Body of pancreas (tissue), 4 donors: ENCODE measurements around the gene ASTE1. TPM values are rescaled to one million over a fixed set of nuclear protein-coding genes. Genes with fewer than 3 reads are reported as not detected.

ENCODE experiments used
- ATAC-seq: fragments of 150-250 bp; one replicate; pipeline ENCODE4 v1.9.1; 2016
- DNase-seq, 4 donors: peaks; one replicate each; pipeline ENCODE4 v3.0.0-alpha.2; 2019
- H3K27ac ChIP-seq, 4 donors: fragments of 200-600 bp; sonication (generic); 1 replicate in 3 of 4; 2 replicates in 1 of 4; pipeline versions ENCODE4 v1.5.1 to v1.6.1; 2016 to 2019; ENCODE audit warnings: mild to moderate bottlenecking in 1 of 4, mixed read lengths in 1 of 4, moderate library complexity in 1 of 4
- H3K27me3 ChIP-seq, 2 donors: fragments of 200-600 bp; sonication (generic); one replicate each; pipeline ENCODE4 v1.6.0; 2016; ENCODE audit warnings: mild to moderate bottlenecking in 1 of 2
- H3K36me3 ChIP-seq, 2 donors: fragments of 200-600 bp; sonication (generic); replicated peaks in 1 of 2; 2 replicates each; pipeline ENCODE4 v1.5.1; 2016; ENCODE audit warnings: low read depth in 2 of 2; ENCODE audit not compliant: insufficient read depth in 1 of 2
- H3K4me1 ChIP-seq: fragments of 200-600 bp; sonication (generic); one replicate; pipeline ENCODE4 v1.6.0; 2016
- H3K4me3 ChIP-seq, 2 donors: fragments of 200-600 bp; sonication (generic); 1 replicate in 1 of 2; 2 replicates in 1 of 2; pipeline ENCODE4 v1.5.1; 2016 to 2019
- H3K9me3 ChIP-seq, 3 donors: fragments of 200-600 bp; sonication (generic); 1 replicate in 2 of 3; 2 replicates in 1 of 3; pipeline ENCODE4 v1.5.1; 2016
- CTCF ChIP-seq, 7 experiments: fragments of 450-650 bp in 4 of 7; fragments of 200-600 bp in 3 of 7; sonication (generic) in 3 of 7; IDR thresholded peaks; one replicate each; pipeline ENCODE4 v1.5.1; 2016 to 2019; ENCODE audit warnings: antibody characterized with exemption in 7 of 7
- POLR2A ChIP-seq, 3 donors: fragments of 450-650 bp; IDR thresholded peaks; one replicate each; pipeline ENCODE4 v1.6.1; 2016; ENCODE audit warnings: antibody characterized with exemption in 3 of 3, mild to moderate bottlenecking in 2 of 3
- WGBS, 2 donors: methylation state at CpG; one replicate each; pipeline ENCODE4 v1.1.5; 2017; 5-methylcytosine and 5-hydroxymethylcytosine counted together
- intact Hi-C: fragments of 100-400 bp; cut with DNase I; formaldehyde crosslinking; loops from one replicate; pipeline ENCODE4 v1.15.1; 2023
- total RNA-seq, 2 donors: library from RNA; depleted of rRNA; stranded (reverse); fragments of >200 nt; gene quantifications; one replicate each; pipeline ENCODE4 v1.1.0, GENCODE V29; 2016

The ASTE1 gene
- total RNA-seq, 2 donors from 2014 or later: 3.4 to 10.5 TPM

- no peaks in the 10 kb centered on the region for H3K9me3 ChIP-seq
- H3K27me3 ChIP-seq: no peaks in the 10 kb centered on the region
- ATAC-seq (no peak), DNase-seq (no peak)
- H3K36me3 ChIP-seq: peaks cover 0 to 1% of the 10 kb centered on the region in 2 donors
- H3K27ac ChIP-seq: no peak overlapping the region
- 57 to 81% methylated on average over 2 of the region's 2 CpGs for WGBS, 2 donors
- H3K4me1 ChIP-seq: no peaks in the 10 kb centered on the region
- intact Hi-C loops: no loop called here
- no peak for TF ChIP-seq CTCF (IDR thresholded peaks at IDR 0.05)
- TF ChIP-seq POLR2A (IDR thresholded peaks at IDR 0.05): no peak
- H3K4me3 ChIP-seq: no peak overlapping the region
Measured at GRCh38 chr3:131038326-131038725, 11.7 kb upstream of the ASTE1 start.

GRCh38 chr3:131036986-131037385, 10.4 kb upstream of the ASTE1 start:
- H3K36me3 ChIP-seq: no peaks in the 10 kb centered on the region
- H3K4me1 ChIP-seq: no peaks in the 10 kb centered on the region
- no peak overlapping the region for H3K4me3 ChIP-seq
- no peaks in the 10 kb centered on the region for H3K27me3 ChIP-seq
- intact Hi-C loops: no loop called here
- no peak for TF ChIP-seq POLR2A (IDR thresholded peaks at IDR 0.05)
- TF ChIP-seq CTCF (IDR thresholded peaks at IDR 0.05): no peak
- no peak overlapping the region for H3K27ac ChIP-seq
- no peaks in the 10 kb centered on the region for H3K9me3 ChIP-seq
- DNase-seq (no peak), ATAC-seq (no peak)
- WGBS, 2 donors: 88 to 91% methylated on average over 5 of the region's 5 CpGs

GRCh38 chr3:131036200-131036816, 9.7 kb upstream of the ASTE1 start:
- Histone ChIP-seq H3K9me3 (no peaks in the 10 kb centered on the region), H3K4me1 (no peaks in the 10 kb centered on the region), H3K27me3 (no peaks in the 10 kb centered on the region), H3K27ac (no peak overlapping the region), H3K4me3 (no peak overlapping the region), H3K36me3 (no peaks in the 10 kb centered on the region)
- intact Hi-C loops: no loop called here
- DNase-seq (no peak), ATAC-seq (no peak)
- TF ChIP-seq CTCF (IDR thresholded peaks at IDR 0.05) (no peak), POLR2A (IDR thresholded peaks at IDR 0.05) (no peak)
- 37 to 61% methylated on average over 1 of the region's 1 CpG for WGBS, 2 donors

- DNase-seq (peak in 1 of 4 donors; percentile 16), ATAC-seq (no peak)
- H3K36me3 ChIP-seq: no peaks in the 10 kb centered on the region
- H3K9me3 ChIP-seq: no peaks in the 10 kb centered on the region
- intact Hi-C loops: no loop called here
- no peaks in the 10 kb centered on the region for H3K27me3 ChIP-seq
- no peak overlapping the region for H3K27ac ChIP-seq
- TF ChIP-seq POLR2A (IDR thresholded peaks at IDR 0.05): no peak
- TF ChIP-seq CTCF (IDR thresholded peaks at IDR 0.05): peak in 6 of 7 experiments; percentile 38 to 57 (median 52)
- H3K4me1 ChIP-seq: no peaks in the 10 kb centered on the region
- no peak overlapping the region for H3K4me3 ChIP-seq
- WGBS, 2 donors: 12% methylated on average over 1 of the region's 1 CpG
Measured at GRCh38 chr3:131033480-131034080, 7.0 kb upstream of the ASTE1 start.

- no peaks in the 10 kb centered on the region for H3K4me1 ChIP-seq
- no peaks in the 10 kb centered on the region for H3K27me3 ChIP-seq
- no peak overlapping the region for H3K4me3 ChIP-seq
- intact Hi-C loops: no loop called here
- TF ChIP-seq CTCF (IDR thresholded peaks at IDR 0.05) (no peak), POLR2A (IDR thresholded peaks at IDR 0.05) (no peak)
- ATAC-seq (no peak), DNase-seq (no peak)
- H3K9me3 ChIP-seq: no peaks in the 10 kb centered on the region
- 63 to 79% methylated on average over 3 of the region's 3 CpGs for WGBS, 2 donors
- no peaks in the 10 kb centered on the region for H3K36me3 ChIP-seq
- H3K27ac ChIP-seq: no peak overlapping the region
Measured at GRCh38 chr3:131031660-131032059, 5.0 kb upstream of the ASTE1 start.
